GM19468 (cell line): Measurements from ENCODE around the gene KRTAP10-5.

Experiments
- ATAC-seq: cut with Tn5 transposase; IDR thresholded peaks from one replicate; pipeline ENCODE4 v1.9.1; 2021; ENCODE audit warnings: mild to moderate bottlenecking, moderate library complexity, moderate number of reproducible peaks; ENCODE audit not compliant: unreplicated experiment; ENCODE audit errors: extremely low read depth

Gene KRTAP10-5

GRCh38 chr21:44533121-44533890, 47.1 kb downstream of the KRTAP10-5 start:
- no peak for ATAC-seq

- no peak for ATAC-seq
Observed at GRCh38 chr21:44532712-44533111, 47.7 kb downstream of the KRTAP10-5 start.

GRCh38 chr21:44531606-44532564, 48.5 kb downstream of the KRTAP10-5 start:
- ATAC-seq = no peak

- ATAC-seq = no peak
Observed at GRCh38 chr21:44530903-44531605, 49.4 kb downstream of the KRTAP10-5 start.

GRCh38 chr21:44530221-44530902, 50.0 kb downstream of the KRTAP10-5 start:
- ATAC-seq = no peak

- no peak for ATAC-seq
Observed at GRCh38 chr21:44529503-44530125, 50.8 kb downstream of the KRTAP10-5 start.
